Skeletal muscle tissue (tissue), 4 donors: Measurements from ENCODE around the gene SNX20. TPM values are rescaled to one million over a fixed set of nuclear protein-coding genes. Genes with fewer than 3 reads are reported as not detected.
A peak's percentile ranks its signal among the peaks of the same experiment; 100 is the strongest.

Source experiments
- H3K27ac ChIP-seq: one replicate; pipeline ENCODE4 v1.7.0; 2013; ENCODE audit warnings: mild to moderate bottlenecking, low read depth, low read length, inconsistent platforms
- H3K27me3 ChIP-seq, 3 donors: one replicate each; pipeline ENCODE4 v1.7.0; 2013; ENCODE audit warnings: low read length in 3 of 3; ENCODE audit not compliant: control insufficient read depth in 3 of 3, insufficient read depth in 3 of 3
- H3K36me3 ChIP-seq, 3 donors: one replicate each; pipeline ENCODE4 v1.7.0; 2013; ENCODE audit warnings: low read length in 3 of 3; ENCODE audit not compliant: control insufficient read depth in 3 of 3, insufficient read depth in 3 of 3
- H3K4me1 ChIP-seq, 3 donors: one replicate each; pipeline ENCODE4 v1.7.0; 2013; ENCODE audit warnings: low read length in 3 of 3, mild to moderate bottlenecking in 3 of 3; ENCODE audit not compliant: control insufficient read depth in 3 of 3, insufficient read depth in 3 of 3
- H3K4me3 ChIP-seq, 3 donors: one replicate each; pipeline ENCODE4 v1.7.0; 2013; ENCODE audit warnings: low read length in 3 of 3
- H3K9ac ChIP-seq, 3 donors: one replicate each; pipeline ENCODE4 v1.7.0; 2013; ENCODE audit warnings: low read length in 3 of 3, mild to moderate bottlenecking in 3 of 3, moderate library complexity in 2 of 3, low read depth in 1 of 3
- H3K9me3 ChIP-seq, 3 donors: one replicate each; pipeline ENCODE4 v1.7.0; 2013; ENCODE audit warnings: low read length in 3 of 3; ENCODE audit not compliant: control insufficient read depth in 3 of 3
- total RNA-seq: library from RNA; depleted of rRNA; stranded (reverse); fragments of >200 nt; gene quantifications from one replicate; pipeline ENCODE4 v1.2.3, GENCODE V29; 2014
- donor health status: Osteomylitis.

Gene SNX20
- total RNA-seq, 1 donor from 2014 or later: 1.0 TPM

DNA sequence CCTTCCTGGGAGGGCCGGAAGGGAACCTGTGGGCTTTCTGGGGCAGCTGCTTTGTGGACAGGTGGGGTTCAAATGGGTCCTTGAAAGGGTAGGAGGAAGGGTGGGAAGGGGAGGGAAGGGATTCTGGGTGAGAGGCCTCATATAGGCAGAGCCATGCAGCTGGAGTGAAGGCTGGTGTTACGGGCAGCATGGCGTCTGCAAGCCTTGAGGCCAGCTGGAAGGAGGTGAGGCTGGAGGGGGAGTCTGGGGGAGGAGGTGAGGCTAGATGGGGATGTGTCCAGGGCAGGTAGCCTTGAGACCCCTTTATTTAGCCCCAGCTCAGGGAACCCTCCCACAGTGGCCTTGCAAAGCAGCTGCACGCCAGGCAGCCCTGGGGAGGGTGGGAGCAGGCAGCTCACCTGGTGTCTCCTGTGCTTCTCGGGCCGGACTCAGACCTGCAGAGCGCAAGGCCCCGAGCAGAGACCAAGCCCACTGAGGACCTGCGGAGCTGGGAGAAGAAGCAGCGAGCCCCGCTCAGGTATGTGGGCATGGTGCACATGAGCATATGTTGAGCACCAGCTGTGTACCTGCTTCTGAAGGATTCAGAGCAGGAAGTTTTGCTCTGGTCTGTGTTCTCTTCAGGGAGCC is 50.6 kb downstream of the SNX20 start:
- H3K27ac ChIP-seq: no peak overlapping the region
- no peaks in the 10 kb centered on the region for H3K9me3 ChIP-seq
- no peak overlapping the region for H3K4me3 ChIP-seq
- H3K36me3 ChIP-seq: no peaks in the 10 kb centered on the region
- peaks cover 10 to 13% (median 13%) of the 10 kb centered on the region in 3 donors for H3K4me1 ChIP-seq
- peaks cover 0 to 2% (median 0%) of the 10 kb centered on the region in 3 donors for H3K27me3 ChIP-seq
- no peak overlapping the region for H3K9ac ChIP-seq

DNA sequence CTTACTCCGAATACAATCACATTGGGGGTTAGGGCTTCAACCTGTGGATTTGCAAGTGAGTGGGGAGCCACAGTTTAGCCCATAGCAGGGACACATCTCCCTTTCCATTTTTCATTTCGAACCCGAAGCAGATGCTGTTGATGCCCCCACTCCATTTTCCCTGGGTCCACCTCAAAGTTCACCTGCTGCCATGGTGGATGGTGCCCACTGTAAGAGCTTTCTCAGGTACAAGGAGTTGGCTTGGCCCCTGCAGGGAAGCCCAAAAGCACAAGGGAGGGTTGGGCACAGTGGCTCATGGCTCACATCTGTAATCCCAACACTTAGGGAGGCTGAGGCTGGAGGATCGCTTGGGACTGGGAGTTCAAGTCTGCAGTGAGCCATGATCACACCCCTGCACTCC is 51.8 kb downstream of the SNX20 start:
- H3K9me3 ChIP-seq: no peaks in the 10 kb centered on the region
- no peak overlapping the region for H3K4me3 ChIP-seq
- H3K36me3 ChIP-seq: no peaks in the 10 kb centered on the region
- no peak overlapping the region for H3K27ac ChIP-seq
- H3K9ac ChIP-seq: no peak overlapping the region
- H3K27me3 ChIP-seq: no peaks in the 10 kb centered on the region
- H3K4me1 ChIP-seq: peaks cover 10 to 13% (median 13%) of the 10 kb centered on the region in 3 donors

DNA sequence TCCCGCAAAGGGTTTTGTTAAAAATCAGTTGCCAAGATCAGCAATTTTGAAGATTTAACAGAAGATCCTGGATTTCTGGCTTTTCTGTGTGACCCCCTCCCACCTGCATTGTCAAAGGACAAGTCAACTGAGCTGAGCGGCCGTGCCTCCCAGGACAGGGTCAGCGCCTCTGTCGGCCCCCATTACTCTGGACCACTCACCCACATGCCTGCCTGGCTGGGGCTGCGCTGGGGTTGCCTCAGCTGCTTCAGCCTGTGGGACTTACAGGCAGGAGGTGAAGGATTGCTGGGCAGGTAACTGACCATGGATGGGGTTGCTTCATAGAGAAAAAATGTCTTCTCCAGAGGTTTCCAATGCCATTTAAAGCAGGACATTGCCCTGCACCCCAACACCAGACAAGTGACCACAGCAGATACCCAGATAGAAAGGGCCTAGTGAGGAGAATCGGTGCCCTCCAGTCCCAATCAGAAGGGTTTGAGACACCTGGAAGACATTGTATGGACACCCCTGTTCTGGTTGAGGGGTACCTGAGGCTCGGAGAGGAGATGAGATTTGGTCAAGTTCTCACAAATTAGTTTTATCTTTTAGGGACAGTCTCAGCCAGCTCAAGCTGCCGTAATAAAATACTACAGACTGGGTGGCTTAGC is 52.8 kb downstream of the SNX20 start:
- no peak overlapping the region for H3K9ac ChIP-seq
- H3K4me1 ChIP-seq: peaks cover 10 to 13% (median 13%) of the 10 kb centered on the region in 3 donors
- H3K9me3 ChIP-seq: no peaks in the 10 kb centered on the region
- H3K27ac ChIP-seq: no peak overlapping the region
- no peaks in the 10 kb centered on the region for H3K36me3 ChIP-seq
- H3K27me3 ChIP-seq: no peaks in the 10 kb centered on the region
- no peak overlapping the region for H3K4me3 ChIP-seq

DNA sequence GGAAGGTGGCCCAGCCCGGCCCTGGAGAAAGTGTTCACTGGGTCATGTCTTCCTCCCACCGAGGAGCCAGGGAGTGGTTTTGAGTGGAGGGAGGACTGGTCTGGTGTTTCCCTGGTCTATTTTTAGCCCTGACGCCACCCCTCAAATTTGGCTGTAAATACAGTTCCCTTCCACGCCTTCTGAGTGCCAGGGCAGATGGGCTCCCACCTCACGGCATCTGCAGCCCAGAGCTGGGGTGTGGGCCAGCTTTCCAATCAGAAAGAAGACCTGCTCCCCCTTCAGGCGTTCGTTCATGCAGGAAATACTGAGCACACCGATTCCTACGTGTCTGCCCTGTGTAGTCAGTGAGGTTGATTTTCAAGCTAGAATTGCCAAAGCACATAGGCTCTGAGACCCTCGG is 53.7 kb downstream of the SNX20 start:
- Histone ChIP-seq H3K4me3 (peak overlapping the region in 2 of 3 donors; percentile 1 to 23), H3K27ac (peak overlapping the region; percentile 32), H3K36me3 (no peaks in the 10 kb centered on the region), H3K4me1 (peaks cover 10 to 13% (median 13%) of the 10 kb centered on the region in 3 donors), H3K9ac (peak overlapping the region in 2 of 3 donors; percentile 9 to 10), H3K27me3 (no peaks in the 10 kb centered on the region), H3K9me3 (no peaks in the 10 kb centered on the region)

DNA sequence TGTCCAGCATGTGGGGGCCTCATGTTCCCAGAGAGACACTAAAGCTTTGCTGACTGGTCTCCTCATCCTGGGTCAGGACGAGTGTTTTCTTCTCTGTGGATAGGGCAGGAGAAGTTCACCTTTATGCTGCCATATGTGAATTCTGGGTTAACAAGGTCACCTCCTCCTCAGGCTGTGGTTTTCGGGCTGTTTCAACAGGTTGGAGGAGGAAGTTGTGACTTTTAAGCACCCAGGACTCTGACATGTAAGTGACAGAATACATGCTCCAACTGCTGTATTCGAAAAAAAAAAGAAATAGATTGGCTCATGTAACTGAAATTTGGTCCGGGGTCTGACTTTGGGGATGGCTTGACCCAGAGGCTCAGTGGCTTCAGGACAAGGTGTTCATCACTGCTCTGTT is 54.2 kb downstream of the SNX20 start:
- peak overlapping the region in 1 of 3 donors; percentile 10 for H3K9ac ChIP-seq
- H3K9me3 ChIP-seq: no peaks in the 10 kb centered on the region
- H3K27ac ChIP-seq: peak overlapping the region; percentile 32
- H3K4me3 ChIP-seq: peak overlapping the region in 1 of 3 donors; percentile 1
- H3K36me3 ChIP-seq: no peaks in the 10 kb centered on the region
- no peaks in the 10 kb centered on the region for H3K27me3 ChIP-seq
- peaks cover 10 to 13% (median 13%) of the 10 kb centered on the region in 3 donors for H3K4me1 ChIP-seq

DNA sequence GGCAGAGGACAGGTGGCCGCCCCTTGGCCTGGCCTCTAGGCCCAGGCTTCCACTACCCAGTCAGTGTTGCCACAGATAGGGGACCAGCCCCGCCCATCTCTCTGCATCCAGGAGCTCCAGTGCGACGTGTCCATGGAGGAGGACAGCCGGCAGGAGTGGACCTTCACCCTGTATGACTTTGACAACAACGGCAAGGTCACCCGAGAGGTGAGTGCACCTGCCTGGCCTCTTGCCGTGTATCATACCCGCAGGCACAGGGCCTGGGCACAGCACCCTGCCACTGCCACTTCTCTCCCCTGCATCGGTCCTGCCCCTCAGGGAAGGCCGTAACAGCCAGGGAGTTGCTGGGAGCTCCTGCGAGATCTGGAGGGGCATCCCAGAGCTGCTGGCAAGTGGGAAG is 55.7 kb downstream of the SNX20 start:
- no peaks in the 10 kb centered on the region for H3K9me3 ChIP-seq
- H3K4me3 ChIP-seq: no peak overlapping the region
- no peak overlapping the region for H3K9ac ChIP-seq
- peaks cover 10 to 13% (median 13%) of the 10 kb centered on the region in 3 donors for H3K4me1 ChIP-seq
- H3K27me3 ChIP-seq: no peaks in the 10 kb centered on the region
- H3K27ac ChIP-seq: no peak overlapping the region
- no peaks in the 10 kb centered on the region for H3K36me3 ChIP-seq

DNA sequence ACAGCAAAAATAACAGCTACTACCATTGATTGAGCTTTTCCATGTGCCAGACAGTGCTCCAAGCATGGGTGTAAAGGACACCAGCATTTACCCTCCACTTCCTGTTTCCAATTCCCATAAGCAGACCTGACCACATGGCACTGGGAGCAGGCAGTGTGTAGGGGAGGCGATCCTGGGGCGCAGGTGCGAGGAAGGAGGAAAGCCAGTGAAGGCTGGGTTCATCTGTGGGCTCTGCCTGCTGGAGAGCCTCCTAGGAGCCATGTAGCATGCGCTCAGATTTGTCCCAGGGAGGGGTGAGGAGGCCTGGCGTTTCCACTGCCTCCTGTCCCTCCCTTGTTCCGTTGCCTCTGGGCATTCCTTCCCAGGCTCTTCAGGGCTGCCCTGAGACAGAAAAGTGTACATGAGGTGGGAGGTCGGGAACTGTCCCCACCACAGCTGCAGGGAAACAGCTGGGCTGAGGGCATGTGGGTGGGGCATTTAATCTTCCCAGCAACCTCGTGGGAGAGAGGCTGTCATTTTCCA is 56.6 kb downstream of the SNX20 start:
- H3K4me3 ChIP-seq: no peak overlapping the region
- H3K27ac ChIP-seq: no peak overlapping the region
- H3K4me1 ChIP-seq: peaks cover 10 to 13% (median 13%) of the 10 kb centered on the region in 3 donors
- no peaks in the 10 kb centered on the region for H3K9me3 ChIP-seq
- H3K9ac ChIP-seq: no peak overlapping the region
- H3K36me3 ChIP-seq: no peaks in the 10 kb centered on the region
- H3K27me3 ChIP-seq: no peaks in the 10 kb centered on the region

DNA sequence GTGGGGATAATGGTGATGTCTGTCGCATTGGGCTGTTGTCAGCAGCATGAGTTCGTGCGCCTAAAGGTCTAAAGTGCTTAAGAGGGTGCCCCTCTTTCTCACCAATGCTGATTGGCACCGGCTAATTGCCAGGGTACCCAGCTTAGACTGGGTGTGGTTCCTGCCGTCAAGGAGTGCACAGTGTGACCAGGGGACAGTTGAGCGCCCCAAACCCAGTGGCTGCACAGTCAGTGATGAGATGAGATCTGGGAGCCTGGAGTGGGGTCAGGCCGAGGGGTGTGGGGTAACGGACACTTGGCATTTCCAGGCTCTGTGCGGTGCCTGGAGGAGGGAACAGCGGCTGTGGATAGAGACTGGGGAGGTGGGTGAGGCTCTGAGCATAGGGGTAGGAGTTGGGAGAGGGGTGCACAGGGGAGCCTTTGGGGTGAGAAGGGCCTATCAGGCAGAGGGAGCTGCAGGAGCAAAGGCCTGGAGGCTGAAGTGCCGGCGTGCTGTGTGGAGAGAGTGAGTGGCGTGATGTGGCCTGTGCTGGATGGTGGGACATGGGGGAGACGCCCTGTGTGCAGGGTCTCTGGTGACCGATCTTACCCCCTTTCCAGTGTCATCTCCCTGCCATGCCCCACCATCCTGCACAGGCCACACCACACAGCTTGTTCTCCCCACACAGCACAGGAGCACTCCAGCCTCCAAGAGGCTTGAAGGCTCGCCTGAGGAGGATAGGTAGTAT is 58.3 kb downstream of the SNX20 start:
- Histone ChIP-seq H3K27ac (no peak overlapping the region), H3K4me3 (no peak overlapping the region), H3K27me3 (no peaks in the 10 kb centered on the region), H3K36me3 (no peaks in the 10 kb centered on the region), H3K9me3 (no peaks in the 10 kb centered on the region), H3K4me1 (peaks cover 9 to 12% (median 12%) of the 10 kb centered on the region in 3 donors), H3K9ac (no peak overlapping the region)

DNA sequence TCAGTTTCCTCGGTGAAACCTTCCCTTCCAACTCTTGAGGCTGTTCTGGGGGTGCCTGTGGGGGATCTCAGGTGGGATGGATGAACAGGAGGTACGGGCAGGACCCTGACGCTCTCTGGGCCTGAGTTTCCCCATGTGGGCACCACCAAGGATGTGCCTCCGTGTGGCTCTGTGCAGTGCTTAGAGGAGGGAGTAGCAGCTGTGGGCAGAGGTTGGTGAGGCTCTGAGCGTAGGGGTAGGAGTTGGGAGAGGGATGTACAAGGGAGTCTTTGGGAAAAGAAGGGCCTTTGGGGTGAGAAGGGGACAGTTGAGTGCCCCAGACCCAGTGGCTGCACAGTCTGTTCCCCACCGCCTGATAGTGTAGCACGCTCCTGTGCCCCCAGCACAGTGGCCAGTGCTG is 59.1 kb downstream of the SNX20 start:
- peaks cover 1 to 6% (median 5%) of the 10 kb centered on the region in 3 donors for H3K4me1 ChIP-seq
- H3K27ac ChIP-seq: no peak overlapping the region
- H3K9me3 ChIP-seq: no peaks in the 10 kb centered on the region

More for the DNA sequence above, 59.1 kb downstream of the SNX20 start:
- Histone ChIP-seq H3K9ac (no peak overlapping the region), H3K27me3 (no peaks in the 10 kb centered on the region), H3K4me3 (no peak overlapping the region), H3K36me3 (no peaks in the 10 kb centered on the region)
